Measurements from ENCODE around the gene CDH4. TPM values are rescaled to one million over a fixed set of nuclear protein-coding genes. Genes with fewer than 3 reads are reported as not detected.
"Not testable (repeated sequence)": the region's sequence is repeated elsewhere in the genome, so short reads cannot be mapped to it uniquely, and the experiment has no call there.

The CDH4 gene
- total RNA-seq, 1 donor from 2014 or later, result under 0.01 TPM

DNA sequence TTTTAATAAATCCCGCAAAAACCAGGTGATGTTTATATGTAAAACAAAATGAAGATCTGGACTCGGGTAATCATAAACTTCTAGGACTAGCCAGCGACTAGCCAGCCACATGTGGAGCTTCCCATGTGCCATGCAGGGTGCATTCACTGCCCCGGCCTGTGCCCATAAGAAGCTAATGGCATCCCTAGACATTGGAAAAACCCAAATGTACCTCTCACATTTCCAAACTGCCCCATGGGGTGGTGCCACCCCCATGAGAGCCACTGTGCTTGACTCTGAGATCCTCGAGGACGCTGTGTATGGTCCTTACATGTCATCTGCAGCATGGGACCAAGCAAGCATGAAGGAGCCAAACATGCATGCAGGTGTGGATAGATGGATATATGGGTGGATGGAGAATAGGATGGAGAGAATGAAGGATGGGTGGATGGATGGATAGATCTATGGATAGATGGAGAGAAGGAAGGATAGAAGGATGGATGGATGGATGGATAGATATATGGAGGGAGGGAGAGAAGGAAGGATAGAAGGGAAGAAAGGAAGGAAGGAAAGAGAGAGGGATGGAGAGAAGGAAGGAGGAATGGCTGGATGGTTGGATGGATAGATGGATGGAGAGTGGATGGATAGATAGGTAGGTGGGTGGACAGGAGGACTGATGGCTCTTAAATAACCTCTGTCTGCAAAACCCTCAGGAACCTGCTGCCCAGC is 203.6 kb downstream of the CDH4 start:
- DNase-seq (ENCODE audit: low read depth in 2 of 2), result no peak

DNA sequence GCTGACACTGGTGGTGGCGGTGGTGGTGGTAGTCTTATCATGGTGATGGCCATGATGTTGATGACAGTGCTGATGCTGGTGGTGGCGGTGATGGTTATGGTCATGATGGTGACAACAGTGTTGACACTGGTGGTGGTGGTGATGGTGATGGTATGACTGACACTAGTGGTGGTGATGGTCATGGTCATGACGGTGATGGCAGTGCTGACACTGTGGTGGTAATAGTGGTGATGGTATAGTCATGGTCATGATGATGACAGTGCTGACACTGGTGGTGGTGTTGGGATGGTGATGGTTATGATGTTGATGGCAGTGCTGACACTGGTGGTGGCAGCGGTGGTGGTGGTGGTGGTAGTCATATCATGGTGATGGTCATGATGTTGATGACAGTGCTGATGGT is 205.7 kb downstream of the CDH4 start:
- DNase-seq (ENCODE audit: low read depth in 2 of 2), result no peak

DNA sequence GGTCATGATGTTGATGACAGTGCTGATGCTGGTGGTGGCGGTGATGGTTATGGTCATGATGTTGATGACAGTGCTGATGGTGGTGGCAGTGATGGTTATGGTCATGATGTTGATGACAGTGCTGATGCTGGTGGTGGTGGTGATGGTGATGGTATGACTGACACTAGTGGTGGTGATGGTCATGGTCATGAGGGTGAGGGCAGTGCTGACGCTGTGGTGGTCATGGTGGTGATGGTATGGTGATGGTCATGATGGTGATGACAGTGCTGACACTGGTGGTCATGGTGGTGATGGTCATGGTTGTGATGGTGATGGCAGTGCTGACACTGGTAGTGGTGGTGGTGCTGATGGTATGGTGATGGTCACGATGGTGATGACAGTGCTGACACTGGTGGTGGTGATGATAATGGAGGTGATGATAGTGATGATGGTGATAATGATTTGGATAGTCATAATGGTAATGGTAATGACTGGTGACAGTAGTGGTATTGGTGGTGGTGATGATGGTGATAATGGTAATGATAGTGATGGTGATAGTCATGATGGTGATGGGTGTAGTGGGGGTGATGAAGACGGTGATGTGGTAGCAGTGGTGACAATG is 206.2 kb downstream of the CDH4 start:
- DNase-seq (ENCODE audit: low read depth in 2 of 2), result no peak

DNA sequence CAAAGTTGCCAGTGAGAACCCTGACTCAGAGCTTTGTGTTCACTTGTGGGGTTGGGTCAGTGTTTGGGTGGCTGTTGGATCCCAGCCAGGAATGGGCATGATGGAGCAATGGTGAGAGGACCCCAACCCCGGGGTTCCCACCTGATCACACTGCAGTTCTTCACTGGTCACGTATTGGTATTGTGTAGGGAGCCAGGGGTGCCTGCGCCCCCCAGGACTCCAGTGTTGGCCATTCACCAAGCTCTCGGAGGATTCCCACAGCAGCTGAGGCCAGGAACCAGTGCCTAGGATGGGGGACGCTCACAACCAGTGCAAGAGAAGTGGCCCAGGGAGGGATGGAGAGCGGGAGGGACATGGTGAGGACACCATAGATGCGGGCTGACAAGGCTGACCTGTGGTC is 207.2 kb downstream of the CDH4 start:
- no peak for DNase-seq (ENCODE audit: low read depth in 2 of 2)

DNA sequence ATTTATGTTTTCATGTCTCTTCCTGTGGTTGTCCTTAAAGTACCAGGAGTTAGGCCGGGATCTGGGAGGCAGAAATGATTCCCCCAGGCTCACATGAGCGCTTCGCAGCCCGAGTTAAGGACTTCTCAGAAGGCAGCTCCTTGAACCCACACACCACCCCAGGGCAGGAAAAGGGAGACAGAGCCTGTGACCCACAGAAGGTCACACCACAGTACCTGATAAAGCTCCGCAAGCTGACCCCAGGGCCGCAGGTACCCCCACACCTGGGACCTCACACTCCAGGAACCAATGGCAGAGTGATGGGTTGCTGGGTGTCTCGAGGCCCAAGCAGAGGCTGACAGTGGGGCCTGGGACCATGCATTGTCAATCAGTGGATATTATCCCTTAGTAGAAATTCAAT is 207.6 kb downstream of the CDH4 start:
- no peak for DNase-seq (ENCODE audit: low read depth in 2 of 2)

DNA sequence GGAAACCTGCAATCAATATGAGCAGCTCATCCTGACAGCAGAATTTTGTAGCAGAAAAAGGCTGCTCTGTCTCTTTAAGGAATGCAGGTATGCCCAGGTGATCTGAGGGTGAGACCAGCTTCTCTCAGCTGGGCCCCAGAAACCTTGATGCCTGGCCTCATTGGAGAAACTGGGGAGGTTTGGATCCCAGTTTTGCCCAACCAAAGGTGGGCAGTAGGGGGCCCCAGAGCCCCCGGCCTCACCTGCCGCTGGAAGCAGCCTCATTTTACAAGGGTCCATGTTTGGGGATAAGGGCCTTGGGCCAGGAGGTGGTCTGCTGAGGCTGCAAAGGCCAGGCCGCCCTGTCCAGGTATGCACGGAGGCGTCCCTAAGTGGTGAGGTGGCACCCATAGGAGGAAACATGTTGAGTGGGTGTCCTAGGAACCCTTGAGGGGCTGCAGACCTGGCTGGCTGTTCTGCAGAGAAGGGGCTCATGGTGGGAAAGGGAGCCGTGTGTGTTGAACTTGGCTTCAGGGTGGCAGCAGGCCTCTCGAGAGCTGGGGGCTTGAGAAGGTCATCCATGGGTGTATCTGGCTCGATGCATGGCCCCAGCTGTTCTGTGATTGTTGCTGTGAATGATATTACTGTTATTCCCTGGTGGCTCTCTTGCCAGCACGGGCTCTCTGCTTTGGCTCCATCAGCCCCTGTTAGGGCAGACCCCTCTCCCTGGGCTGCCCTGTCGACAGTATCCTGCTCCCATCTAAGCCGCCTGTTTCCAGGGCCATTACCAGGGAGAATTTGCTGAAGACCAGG is 208.4 kb downstream of the CDH4 start:
- no peak for DNase-seq (ENCODE audit: low read depth in 2 of 2)

DNA sequence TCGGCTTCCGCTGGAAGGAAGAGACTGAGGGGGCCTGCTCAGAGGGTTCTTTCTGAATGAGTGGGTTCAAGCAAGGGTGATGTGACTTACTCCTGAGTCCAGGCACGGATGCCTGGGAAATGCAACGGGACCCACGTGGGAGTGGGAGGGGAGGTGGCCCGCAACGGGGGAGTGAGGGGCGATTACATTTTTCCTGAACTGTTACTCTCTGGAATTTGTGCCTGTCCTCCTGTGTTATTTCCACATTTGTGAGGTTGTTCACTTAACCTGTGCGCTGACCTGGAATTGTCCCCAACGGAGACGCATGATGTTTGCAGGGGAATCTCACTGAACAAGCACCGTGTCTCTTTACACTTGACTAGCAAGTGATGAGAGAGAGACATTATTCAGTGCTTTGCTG is 209.4 kb downstream of the CDH4 start:
- DNase-seq (ENCODE audit: low read depth in 2 of 2), result no peak

DNA sequence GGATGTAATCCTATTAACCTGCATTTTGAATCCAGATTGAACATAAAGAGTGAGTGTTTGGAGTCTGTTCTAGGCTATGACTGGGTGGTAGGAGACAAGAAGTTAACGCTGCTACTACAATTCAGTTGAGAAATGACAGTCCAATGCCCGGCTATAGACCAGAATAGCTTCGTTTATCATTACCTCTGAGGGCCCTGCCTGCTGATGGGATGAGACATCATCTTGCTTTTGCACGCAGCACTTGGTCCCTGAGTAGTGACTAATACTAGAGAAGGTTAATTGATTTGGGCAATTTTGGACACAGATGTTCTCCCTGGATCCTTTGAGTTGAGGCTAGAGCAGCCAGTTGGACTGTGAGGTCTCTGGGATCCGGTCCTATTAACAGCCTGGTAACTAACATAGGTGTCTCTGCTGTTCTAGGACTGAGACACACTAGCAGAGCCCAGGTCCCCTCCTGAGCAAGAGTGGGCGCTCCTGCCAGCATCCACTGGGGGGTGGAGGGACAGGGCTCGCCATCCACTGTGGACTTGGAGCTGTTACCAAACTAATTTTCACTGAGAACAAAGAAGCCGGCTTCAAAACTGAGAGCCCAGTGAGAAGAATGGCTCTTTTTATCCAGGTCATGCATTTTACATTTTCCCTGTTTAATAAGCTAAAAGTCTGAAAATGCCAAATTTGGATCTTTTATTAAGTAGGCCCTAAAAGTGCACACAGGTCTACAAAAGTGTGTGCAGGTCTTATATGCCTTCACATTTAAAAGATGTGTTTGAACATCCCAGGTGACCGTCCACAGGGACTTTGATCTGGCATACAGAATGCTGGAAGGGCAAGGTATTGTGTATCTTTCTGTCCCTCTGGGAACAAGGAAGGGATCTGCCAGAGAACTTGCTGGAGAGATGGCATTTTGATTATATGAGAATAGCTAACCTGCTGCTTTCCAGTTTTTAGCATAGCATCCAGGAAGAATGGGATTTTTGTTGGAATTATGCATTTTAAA is 212.5 kb downstream of the CDH4 start:
- DNase-seq (ENCODE audit: low read depth in 2 of 2), result no peak

DNA sequence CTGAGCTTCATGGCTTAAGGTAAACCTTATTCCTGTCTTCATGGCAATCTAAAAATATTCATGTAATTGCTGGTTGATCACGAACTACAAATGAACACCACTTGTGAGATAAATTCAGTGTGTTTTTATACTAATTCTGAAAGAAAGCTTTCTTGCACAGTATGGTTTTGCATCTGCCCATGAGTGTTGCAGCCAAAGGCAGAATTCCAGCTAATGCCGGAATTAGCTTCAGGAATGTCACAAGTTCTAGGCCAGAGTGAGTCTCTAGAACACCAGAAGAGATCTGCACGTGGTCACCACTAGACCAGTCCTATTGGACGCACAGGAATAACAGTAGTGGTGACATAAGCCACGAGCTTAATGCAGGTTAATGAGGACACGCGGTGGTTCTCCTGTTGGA is 223.7 kb downstream of the CDH4 start:
- no peak for DNase-seq (ENCODE audit: low read depth in 2 of 2)

DNA sequence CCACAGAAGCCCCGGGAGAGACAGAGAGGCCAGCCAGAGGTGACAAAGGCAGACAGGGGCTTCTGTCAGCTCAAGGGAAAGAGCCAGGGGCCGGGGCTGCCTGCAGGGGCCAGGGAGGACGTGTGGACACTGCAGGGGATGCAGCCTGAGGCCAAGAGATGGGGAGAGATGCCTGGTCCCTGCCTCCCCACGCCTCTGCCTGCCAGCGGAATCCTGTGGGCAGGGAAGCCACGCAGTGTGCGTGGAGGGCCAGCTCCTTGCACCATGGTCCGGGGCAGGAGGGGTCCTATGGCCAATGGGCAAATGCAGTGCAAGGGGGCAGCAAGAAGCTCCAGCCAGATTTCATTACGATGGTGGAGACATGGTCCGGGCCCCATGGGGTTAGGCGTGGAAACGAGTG is 224.9 kb downstream of the CDH4 start:
- no peak for DNase-seq (ENCODE audit: low read depth in 2 of 2)

DNA sequence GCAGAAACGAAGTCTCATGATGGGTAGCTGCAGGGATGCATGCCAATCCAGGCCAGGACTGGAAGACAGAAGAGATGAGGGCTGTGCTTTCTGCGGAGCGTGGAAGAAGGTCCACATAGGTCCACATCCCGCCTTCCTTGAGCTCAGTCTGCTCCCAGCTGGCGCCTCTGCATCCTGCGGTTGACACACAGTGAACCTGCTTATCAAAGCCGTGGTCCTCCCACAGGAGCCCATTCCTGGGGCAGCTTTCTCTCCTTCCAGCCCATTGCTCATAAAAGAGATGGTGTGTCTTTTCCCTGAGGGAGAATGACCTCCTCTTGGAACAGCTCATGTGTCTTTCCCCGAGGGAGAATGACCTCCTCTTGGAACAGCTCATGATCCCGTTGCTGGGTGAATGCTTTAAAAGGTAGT is 225.4 kb downstream of the CDH4 start:
- DNase-seq (ENCODE audit: low read depth in 2 of 2), result no peak

DNA sequence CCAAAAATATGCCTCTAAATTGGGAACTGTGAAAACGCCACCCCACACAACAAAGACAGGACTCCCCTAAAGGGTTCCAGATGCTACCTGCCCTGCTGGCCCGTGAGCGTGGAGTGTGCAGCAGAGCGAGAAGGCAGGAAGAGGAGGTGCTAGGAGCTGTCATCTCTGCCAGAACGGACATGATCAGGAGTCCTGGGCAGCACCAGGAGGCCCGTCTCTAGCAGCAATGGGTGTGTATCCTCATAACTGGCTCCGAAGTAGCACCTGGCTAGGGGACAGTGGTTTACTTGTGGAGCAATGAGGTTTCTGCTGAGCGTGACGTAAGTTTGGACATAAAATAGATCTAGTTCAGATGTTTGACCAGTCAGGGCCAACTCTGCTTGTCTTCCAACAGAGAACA is 226.0 kb downstream of the CDH4 start:
- DNase-seq (ENCODE audit: low read depth in 2 of 2), result no peak

DNA sequence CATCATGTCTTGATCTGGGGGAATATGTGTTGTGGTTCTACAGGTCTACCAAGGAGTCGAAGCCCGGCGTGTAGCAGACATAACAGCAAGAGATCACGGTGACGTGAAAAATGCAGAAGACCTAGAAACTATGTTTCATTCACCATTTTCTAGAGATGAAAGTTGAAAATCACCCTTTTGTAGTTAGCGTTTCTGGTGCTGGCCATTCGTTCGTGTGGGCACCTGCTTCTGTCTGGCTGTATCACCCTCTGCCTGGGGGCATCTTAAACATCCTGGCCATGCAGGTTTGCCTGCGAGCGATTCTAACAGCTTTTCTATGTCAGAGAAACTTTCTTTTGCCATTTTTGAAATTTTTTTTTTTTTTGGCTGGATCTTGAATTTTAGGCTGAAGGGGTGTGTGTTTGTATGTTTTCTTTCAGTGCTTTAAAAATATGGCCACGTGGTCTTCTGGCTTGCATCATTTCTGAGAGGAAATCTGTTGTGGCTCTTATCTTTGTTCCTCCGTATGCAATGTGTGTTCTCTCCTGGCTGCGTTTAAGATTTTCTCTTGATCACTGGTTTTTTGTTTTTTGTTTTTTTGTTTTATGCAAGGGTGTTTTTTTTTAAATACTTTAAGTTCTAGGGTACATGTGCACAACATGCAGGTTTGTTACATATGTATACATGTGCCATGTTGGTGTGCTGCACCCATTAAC is 226.7 kb downstream of the CDH4 start:
- DNase-seq (ENCODE audit: low read depth in 2 of 2), result no peak

DNA sequence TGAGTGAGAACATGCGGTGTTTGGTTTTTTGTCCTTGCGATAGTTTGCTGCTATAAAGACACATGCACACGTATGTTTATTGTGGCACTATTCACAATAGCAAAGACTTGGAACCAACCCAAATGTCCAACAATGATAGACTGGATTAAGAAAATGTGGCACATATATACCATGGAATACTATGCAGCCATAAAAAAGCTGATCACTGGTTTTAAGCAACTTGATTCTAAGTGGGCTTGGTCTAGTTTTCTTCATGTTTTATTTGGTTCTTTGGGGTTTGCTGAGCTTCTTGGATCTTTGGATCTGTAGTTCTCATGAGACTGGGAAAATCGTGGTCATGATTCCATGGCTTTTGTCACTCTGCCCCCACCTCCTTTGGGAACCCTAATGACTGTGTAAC is 227.4 kb downstream of the CDH4 start:
- not testable (repeated sequence) for DNase-seq (ENCODE audit: low read depth in 2 of 2)

DNA sequence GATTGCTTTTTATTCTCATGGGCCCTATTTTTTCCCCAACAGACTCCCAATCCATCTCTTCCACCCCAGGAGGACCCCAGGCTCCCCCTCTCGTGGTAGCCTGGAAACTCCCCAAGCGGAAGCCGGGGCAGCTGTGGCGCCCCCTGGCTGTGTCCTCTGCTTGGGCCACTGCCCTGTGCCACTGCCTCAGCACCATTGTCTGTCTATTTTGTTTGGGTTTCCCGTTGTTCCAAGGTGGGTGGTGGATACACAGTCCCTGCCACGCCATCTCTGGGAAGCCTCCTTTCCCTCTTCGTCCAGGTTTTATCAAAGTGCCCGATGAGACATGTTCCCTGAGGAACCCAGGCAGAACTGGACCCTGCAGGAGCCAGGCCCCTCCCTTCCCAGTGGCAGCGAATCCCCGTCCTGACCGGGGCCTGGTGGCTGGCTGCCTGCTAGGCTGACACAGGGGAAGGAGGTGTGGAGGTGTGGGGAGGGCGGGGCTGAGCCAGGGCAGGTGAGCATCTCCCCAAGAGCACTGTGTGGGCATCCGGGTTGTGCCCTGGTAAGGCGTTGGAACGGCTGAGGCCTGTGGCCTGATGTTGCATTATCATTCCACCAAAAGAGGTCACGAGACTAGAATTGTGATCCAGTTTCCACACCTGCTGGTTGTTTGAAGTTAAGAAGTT is 228.2 kb downstream of the CDH4 start:
- DNase-seq (ENCODE audit: low read depth in 2 of 2), result no peak

DNA sequence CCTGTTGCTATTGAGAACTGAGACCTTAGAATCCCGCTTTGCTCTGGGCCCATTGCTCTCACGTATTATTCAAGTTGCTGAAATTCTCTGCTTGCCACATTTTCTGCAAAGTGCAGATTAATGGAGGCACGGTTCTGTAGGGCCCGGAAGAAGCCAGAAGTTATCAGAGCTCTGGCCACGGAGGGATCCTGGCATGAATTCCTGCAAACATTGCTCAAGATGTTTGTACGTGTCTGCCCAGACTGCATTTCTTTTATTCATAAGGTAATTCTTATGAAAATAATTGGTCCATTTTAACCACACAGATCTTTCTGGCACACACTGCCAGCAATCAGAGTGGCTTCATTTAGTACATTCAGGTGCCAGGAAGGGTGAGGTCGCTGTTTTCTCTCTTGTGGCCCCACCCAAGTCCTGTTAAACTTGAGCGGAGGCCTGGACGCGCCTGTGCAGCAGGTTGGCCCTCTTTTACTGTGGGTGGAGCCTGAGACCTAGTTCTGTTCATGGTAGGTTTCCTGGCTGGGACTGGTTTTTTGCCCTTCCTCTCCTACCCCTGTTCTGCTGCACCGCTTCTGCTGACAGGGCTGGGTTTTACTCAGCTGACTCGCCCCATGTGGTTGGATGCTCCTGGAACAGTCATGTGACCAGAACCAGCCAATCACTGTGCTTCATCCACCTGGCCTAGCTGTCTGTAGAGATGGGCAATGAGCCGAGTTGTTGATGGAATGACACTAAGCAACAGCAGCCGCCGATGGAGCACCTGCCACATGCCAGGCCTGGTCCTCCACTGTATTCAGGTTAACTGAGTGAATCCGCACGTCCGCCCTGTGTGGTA is 230.2 kb downstream of the CDH4 start:
- no peak for DNase-seq (ENCODE audit: low read depth in 2 of 2)

DNA sequence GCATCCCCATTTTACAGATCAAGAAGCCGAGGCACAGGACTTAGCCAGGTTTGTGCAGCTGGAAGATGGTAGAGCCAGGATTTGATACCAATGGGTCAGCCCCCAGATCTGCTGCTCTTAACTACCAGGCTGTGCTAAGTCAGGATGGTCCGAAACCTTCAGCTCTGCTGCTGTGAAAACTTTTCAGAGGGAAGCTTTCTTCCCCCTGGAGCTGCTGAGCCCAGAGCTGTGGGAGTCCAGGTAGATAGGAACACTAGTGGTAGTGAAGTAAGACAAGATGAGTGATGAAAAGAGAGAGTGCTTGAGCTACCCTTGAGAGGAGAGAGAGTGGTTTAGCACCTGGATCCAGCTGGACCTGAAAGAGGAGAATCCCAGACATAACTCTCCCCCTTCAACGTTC is 230.8 kb downstream of the CDH4 start:
- DNase-seq (ENCODE audit: low read depth in 2 of 2), result no peak

DNA sequence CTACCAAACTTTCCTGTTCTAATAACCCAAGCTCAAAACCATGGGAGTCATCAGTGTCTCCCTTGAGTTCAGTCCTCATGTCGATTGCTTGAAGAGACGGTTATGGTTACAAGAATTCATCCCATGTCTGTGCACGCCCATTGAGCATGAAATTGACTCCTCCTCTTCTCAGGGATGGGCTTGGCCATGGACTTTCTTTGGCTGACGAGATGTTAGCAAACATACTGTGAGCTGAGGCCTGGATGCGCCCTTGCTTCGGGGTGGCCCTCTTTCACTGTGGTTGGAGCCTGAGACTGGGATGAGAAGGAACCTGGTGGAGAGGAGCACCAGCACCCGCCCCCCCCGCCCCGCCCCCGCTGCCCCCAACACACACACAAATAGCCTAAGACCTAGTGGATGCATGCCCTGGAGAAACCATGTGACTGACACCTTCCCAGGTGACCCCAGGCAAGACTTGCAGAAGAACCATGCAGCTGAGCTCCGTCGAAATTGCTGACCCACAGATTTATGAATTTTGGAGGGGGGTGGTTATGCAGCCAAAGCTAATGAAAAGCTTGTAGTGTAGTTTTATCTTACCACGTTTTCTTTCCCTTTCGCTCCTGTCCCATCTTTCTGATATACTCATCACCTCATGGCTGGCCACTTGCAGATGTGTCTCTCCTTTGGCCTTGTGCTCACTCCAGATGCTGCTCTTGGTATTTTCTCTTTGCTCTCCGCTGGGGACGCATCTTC is 231.4 kb downstream of the CDH4 start:
- no peak for DNase-seq (ENCODE audit: low read depth in 2 of 2)

DNA sequence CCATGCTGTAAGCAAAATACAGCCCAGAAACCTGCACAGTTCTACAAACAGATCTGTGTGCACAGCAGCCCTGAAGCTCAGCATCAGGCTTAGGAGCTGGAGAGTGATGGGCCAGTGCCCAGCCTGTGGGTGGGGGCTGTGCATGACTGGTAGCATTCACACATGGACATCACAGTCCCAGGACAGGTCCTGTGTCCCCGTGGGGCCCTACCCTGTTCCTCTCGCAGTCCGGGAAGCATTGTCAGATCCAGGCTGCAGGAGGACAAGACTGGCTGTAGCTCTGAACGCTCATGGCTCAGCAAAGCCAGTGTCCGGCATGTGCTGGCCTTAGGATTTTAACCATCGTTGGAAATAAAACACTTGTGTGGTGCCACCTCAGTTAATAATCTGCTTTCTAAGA is 234.1 kb downstream of the CDH4 start:
- DNase-seq (ENCODE audit: low read depth in 2 of 2), result no peak
